Measurements from ENCODE around the gene DDX28. TPM values are rescaled to one million over a fixed set of nuclear protein-coding genes. Genes with fewer than 3 reads are reported as not detected.
A peak's percentile ranks its signal among the peaks of the same experiment; 100 is the strongest.

The DDX28 gene
- total and polyA plus RNA-seq, 4 donors = 7.6 to 11.6 (median 8.4) TPM

GRCh38 chr16:68028996-68029395, 6.0 kb upstream of the DDX28 start:
- DNase-seq (ENCODE audit: low spot score) = no peak

GRCh38 chr16:68022278-68022727, 729 bp downstream of the DDX28 start:
- no peak for DNase-seq (ENCODE audit: low spot score)
- no peak for TF ChIP-seq RAD21 (IDR thresholded peaks at IDR 0.05)
- no peak for TF ChIP-seq SP1 (IDR thresholded peaks at IDR 0.05)
- no peak for TF ChIP-seq HNF4G (IDR thresholded peaks at IDR 0.05)
- TF ChIP-seq YY1 (IDR thresholded peaks at IDR 0.05) = no peak
- no peak for TF ChIP-seq CTCF (IDR thresholded peaks at IDR 0.05; ENCODE audit: low read depth, low read length, missing input control)
- no peak for TF ChIP-seq RXRA (IDR thresholded peaks at IDR 0.05)
- no peak for TF ChIP-seq FOXA1 (IDR thresholded peaks at IDR 0.05)
- TF ChIP-seq FOXA2 (IDR thresholded peaks at IDR 0.05) = no peak
- no peak for TF ChIP-seq TAF1 (conservative IDR thresholded peaks at IDR 0.05)
- no peak for TF ChIP-seq ZBTB33 (IDR thresholded peaks at IDR 0.05)
- TF ChIP-seq EGR1 (IDR thresholded peaks at IDR 0.05; ENCODE audit: low read depth in 2 of 2) = no peak
- TF ChIP-seq REST (IDR thresholded peaks at IDR 0.05) = no peak
- no peak for TF ChIP-seq NR2F2 (IDR thresholded peaks at IDR 0.05)
- TF ChIP-seq JUND (IDR thresholded peaks at IDR 0.05) = no peak
- no peak for TF ChIP-seq HNF4A (conservative IDR thresholded peaks at IDR 0.05)
- no peak for TF ChIP-seq MAX (IDR thresholded peaks at IDR 0.05)
- TF ChIP-seq ATF3 (IDR thresholded peaks at IDR 0.05) = no peak
- no peaks in the 10 kb centered on the region for H3K27me3 ChIP-seq (ENCODE audit: control insufficient read depth in 4 of 4, insufficient read depth in 4 of 4, low read length in 3 of 4)
- peak overlapping the region; percentile 82 to 95 (median 91) for H3K4me3 ChIP-seq (ENCODE audit: low read depth in 1 of 3, low read length in 3 of 3)
- H3K9me3 ChIP-seq (ENCODE audit: control insufficient read depth in 4 of 4, low read length in 3 of 4) = no peaks in the 10 kb centered on the region
- peaks cover 0 to 2% (median 0%) of the 10 kb centered on the region in 4 donors for H3K36me3 ChIP-seq (ENCODE audit: control insufficient read depth in 4 of 4, insufficient read depth in 3 of 4, low read depth in 1 of 4, low read length in 3 of 4)
- 14% methylated on average over 19 of the region's 19 CpGs for WGBS
- peak overlapping the region in 1 of 2 donors; percentile 83 for H3K9ac ChIP-seq (ENCODE audit: low read depth in 1 of 2, low read length in 2 of 2)
- peak overlapping the region; percentile 77 for H3K27ac ChIP-seq (ENCODE audit: low read depth in 1 of 2, low read length in 2 of 2)
- H3K4me1 ChIP-seq (ENCODE audit: control insufficient read depth in 4 of 4, insufficient read depth in 4 of 4, low read length in 3 of 4) = peaks cover 6 to 27% (median 24%) of the 10 kb centered on the region in 4 donors

More at GRCh38 chr16:68028996-68029395, 6.0 kb upstream of the DDX28 start:
- no peak overlapping the region for H3K27ac ChIP-seq (ENCODE audit: low read depth in 1 of 2, low read length in 2 of 2)
- peaks cover 0 to 4% (median 4%) of the 10 kb centered on the region in 4 donors for H3K4me1 ChIP-seq (ENCODE audit: control insufficient read depth in 4 of 4, insufficient read depth in 4 of 4, low read length in 3 of 4)
- H3K9ac ChIP-seq (ENCODE audit: low read depth in 1 of 2, low read length in 2 of 2) = no peak overlapping the region
- no peaks in the 10 kb centered on the region for H3K9me3 ChIP-seq (ENCODE audit: control insufficient read depth in 4 of 4, low read length in 3 of 4)
- H3K27me3 ChIP-seq (ENCODE audit: control insufficient read depth in 4 of 4, insufficient read depth in 4 of 4, low read length in 3 of 4) = no peaks in the 10 kb centered on the region
- no peak for TF ChIP-seq RAD21 (IDR thresholded peaks at IDR 0.05)
- 96% methylated on average over 3 of the region's 3 CpGs for WGBS
- peaks cover 0 to 3% (median 1%) of the 10 kb centered on the region in 4 donors for H3K36me3 ChIP-seq (ENCODE audit: control insufficient read depth in 4 of 4, insufficient read depth in 3 of 4, low read depth in 1 of 4, low read length in 3 of 4)
- no peak overlapping the region for H3K4me3 ChIP-seq (ENCODE audit: low read depth in 1 of 3, low read length in 3 of 3)
